Adrenal gland (tissue), 5 donors: ENCODE measurements around the gene MAML2.

Source experiments
- CTCF ChIP-seq, 6 experiments: fragments of 450-650 bp in 4 of 6; fragments of 200-600 bp in 2 of 6; sonication (generic) in 1 of 6; IDR thresholded peaks; 1 replicate in 5 of 6; 2 replicates in 1 of 6; pipeline versions ENCODE4 v1.5.1 to v1.8.0; 2016 to 2021; ENCODE audit warnings: antibody characterized with exemption in 6 of 6, mild to moderate bottlenecking in 2 of 6, moderate library complexity in 1 of 6
- POLR2A ChIP-seq, 2 donors: fragments of 450-650 bp; IDR thresholded peaks; one replicate each; pipeline ENCODE4 v1.6.1; 2017; ENCODE audit warnings: antibody characterized with exemption in 2 of 2, mild to moderate bottlenecking in 2 of 2, moderate library complexity in 1 of 2
- donor health status: DM: no; HTN: no; CAD: no.

DNA sequence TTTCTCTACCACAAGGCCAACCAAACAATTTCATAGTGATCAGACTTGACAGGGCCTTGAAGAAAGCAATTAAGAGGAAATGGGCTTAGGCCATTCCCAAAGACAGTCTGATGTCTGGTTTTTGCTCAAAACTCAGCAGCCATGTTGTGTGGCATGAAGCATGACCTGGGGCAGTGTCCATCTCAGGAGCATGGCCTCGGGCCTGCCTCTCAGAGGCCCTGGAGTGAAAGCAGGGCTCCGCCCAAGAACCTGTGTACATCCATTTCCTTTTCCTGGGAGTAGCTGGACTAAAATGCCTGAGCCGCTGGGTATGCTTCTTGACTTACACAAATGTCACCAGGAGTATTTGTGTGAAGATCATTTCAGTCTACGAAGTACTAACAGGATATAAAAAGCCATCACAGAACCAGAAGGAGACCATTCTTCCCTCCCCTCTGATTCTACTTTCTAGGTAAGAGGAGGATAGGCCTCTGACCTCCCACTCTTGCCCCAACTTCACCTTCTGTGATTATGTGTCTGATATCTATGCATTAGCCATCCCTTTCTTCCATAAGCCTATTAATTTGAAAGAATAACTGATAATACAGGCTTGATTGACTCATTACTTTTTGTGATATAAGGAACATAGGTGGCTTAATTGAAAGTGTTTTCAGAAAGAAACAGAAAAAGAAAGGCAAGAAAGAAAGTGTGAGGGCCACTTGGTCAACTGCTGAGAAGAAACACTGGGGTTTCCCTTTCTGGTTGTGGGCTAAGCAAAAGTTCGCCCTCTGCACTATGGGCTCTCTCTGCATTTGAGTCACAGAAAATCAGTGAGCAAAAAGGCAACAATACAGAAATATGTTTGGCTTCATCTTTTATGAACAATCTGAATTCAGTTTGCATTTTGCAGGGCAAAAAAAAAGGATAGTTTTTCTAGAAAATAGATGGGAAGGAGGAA is 230.5 kb downstream of the MAML2 start:
- TF ChIP-seq CTCF (IDR thresholded peaks at IDR 0.05) (no peak), POLR2A (IDR thresholded peaks at IDR 0.05) (no peak)
